ENCODE data around the gene ZSCAN29. TPM values are rescaled to one million over a fixed set of nuclear protein-coding genes. Genes with fewer than 3 reads are reported as not detected.

The ZSCAN29 gene
- polyA plus RNA-seq, 1 donor (not counting 4 experiments of a cell fraction or from before 2014, with no cell fraction given), result 9.7 TPM

DNA sequence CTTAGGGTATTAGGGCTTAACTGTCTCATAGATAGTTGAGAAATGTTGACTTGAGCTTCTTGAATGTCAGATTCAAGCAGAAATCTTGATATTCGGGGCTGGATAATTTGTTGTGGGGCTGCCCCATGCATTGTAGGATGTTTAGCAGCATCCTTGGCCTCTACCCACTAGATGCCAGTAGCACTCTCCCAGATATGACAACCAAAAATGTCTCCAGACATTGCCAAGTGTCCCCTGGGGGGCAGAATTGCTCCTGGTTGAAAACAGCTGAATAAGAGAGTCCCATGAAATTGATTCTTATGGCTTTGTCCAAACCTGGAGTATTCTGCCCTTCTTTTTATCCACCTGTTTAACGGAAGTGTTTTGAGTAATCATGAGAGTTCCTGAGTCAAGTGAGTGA, 24.5 kb downstream of the ZSCAN29 start:
- Histone ChIP-seq H4K20me1 (ENCODE audit: control insufficient read depth, extremely low read depth, insufficient read depth, low read length) (no peaks in the 10 kb centered on the region), H3K9me1 (ENCODE audit: control insufficient read depth, extremely low read depth, insufficient read depth, low read length) (no peaks in the 10 kb centered on the region), H3K27me3 (ENCODE audit: control insufficient read depth, extremely low read depth, insufficient read depth, low read length) (no peaks in the 10 kb centered on the region), H3K4me1 (ENCODE audit: control insufficient read depth, extremely low read depth, insufficient read depth, low read length) (no peaks in the 10 kb centered on the region), H3K36me3 (ENCODE audit: control insufficient read depth in 2 of 2, extremely low read depth in 1 of 2, insufficient read depth in 2 of 2, low read length in 2 of 2) (peaks cover 0 to 2% of the 10 kb centered on the region in 2 experiments), H3K79me2 (ENCODE audit: control insufficient read depth, insufficient read depth, low read length) (no peaks in the 10 kb centered on the region), H3K4me2 (ENCODE audit: control insufficient read depth, extremely low read depth, insufficient read depth, low read depth, low read length) (no peak overlapping the region), H3K4me3 (ENCODE audit: control insufficient read depth in 2 of 3, extremely low read depth in 1 of 3, insufficient read depth in 2 of 3, low read depth in 1 of 3, low read length in 3 of 3) (no peak overlapping the region), H3K9ac (ENCODE audit: control insufficient read depth, extremely low read depth, insufficient read depth, low read length) (no peak overlapping the region), H2AFZ (ENCODE audit: control insufficient read depth, low read length) (no peak overlapping the region), H3K27ac (ENCODE audit: control insufficient read depth, insufficient read depth, low read length) (no peak overlapping the region), H3K9me3 (ENCODE audit: control insufficient read depth, low read depth, low read length) (no peaks in the 10 kb centered on the region)
- dilution Hi-C loops (cut with MboI; ENCODE audit: extremely low pct_ligation_motif_present, low sequenced_read_pairs), result no loop called here
- FAIRE-seq (no peak), DNase-seq (ENCODE audit: low read depth, low spot score) (no peak)
- no peak for TF ChIP-seq EZH2 (IDR thresholded peaks at IDR 0.05; ENCODE audit: low read length)

GRCh38 chr15:43330780-43331087, 40.1 kb downstream of the ZSCAN29 start:
- no peaks in the 10 kb centered on the region for H4K20me1 ChIP-seq (ENCODE audit: control insufficient read depth, extremely low read depth, insufficient read depth, low read length)
- dilution Hi-C loops (cut with MboI; ENCODE audit: extremely low pct_ligation_motif_present, low sequenced_read_pairs), result no loop called here
- no peaks in the 10 kb centered on the region for H3K9me1 ChIP-seq (ENCODE audit: control insufficient read depth, extremely low read depth, insufficient read depth, low read length)
- no peaks in the 10 kb centered on the region for H3K9me3 ChIP-seq (ENCODE audit: control insufficient read depth, low read depth, low read length)
- peak overlapping the region; percentile 81 for H3K9ac ChIP-seq (ENCODE audit: control insufficient read depth, extremely low read depth, insufficient read depth, low read length)
- H3K4me2 ChIP-seq (ENCODE audit: control insufficient read depth, extremely low read depth, insufficient read depth, low read depth, low read length), result peak overlapping the region; percentile 98
- H3K79me2 ChIP-seq (ENCODE audit: control insufficient read depth, insufficient read depth, low read length), result peaks cover 17% of the 10 kb centered on the region
- TF ChIP-seq CTCF (optimal IDR thresholded peaks at IDR 0.05 in 1 of 3, IDR thresholded peaks at IDR 0.05 in 1 of 3, conservative IDR thresholded peaks at IDR 0.05 in 1 of 3; ENCODE audit: extremely low read depth in 1 of 3, insufficient read depth in 2 of 3, low read length in 3 of 3), result no peak
- no peak for TF ChIP-seq EZH2 (IDR thresholded peaks at IDR 0.05; ENCODE audit: low read length)
- peaks cover 13% of the 10 kb centered on the region for H3K4me1 ChIP-seq (ENCODE audit: control insufficient read depth, extremely low read depth, insufficient read depth, low read length)
- H3K4me3 ChIP-seq (ENCODE audit: control insufficient read depth in 2 of 3, extremely low read depth in 1 of 3, insufficient read depth in 2 of 3, low read depth in 1 of 3, low read length in 3 of 3), result peak overlapping the region; percentile 62 to 77 (median 73)
- no peaks in the 10 kb centered on the region for H3K36me3 ChIP-seq (ENCODE audit: control insufficient read depth in 2 of 2, extremely low read depth in 1 of 2, insufficient read depth in 2 of 2, low read length in 2 of 2)
- DNase-seq (ENCODE audit: low read depth, low spot score), result no peak
- no peak for FAIRE-seq
- peak overlapping the region; percentile 98 for H2AFZ ChIP-seq (ENCODE audit: control insufficient read depth, low read length)
- H3K27me3 ChIP-seq (ENCODE audit: control insufficient read depth, extremely low read depth, insufficient read depth, low read length), result no peaks in the 10 kb centered on the region
- H3K27ac ChIP-seq (ENCODE audit: control insufficient read depth, insufficient read depth, low read length), result peak overlapping the region; percentile 76

Measured in keratinocyte (primary cell).